ENCODE measurements around the gene NUDT13. TPM values are rescaled to one million over a fixed set of nuclear protein-coding genes. Genes with fewer than 3 reads are reported as not detected.

NUDT13 gene
- total and polyA plus RNA-seq, 9 of the 15 experiments (the other 6 are each of a cell fraction or from before 2014, with no cell fraction given) = 4.7 to 11.1 (median 5.6) TPM

GRCh38 chr10:73167783-73168464, 57.7 kb downstream of the NUDT13 start, which contains the start of the genes ECD and FAM149B1 (continued):
- TF ChIP-seq FOS (IDR thresholded peaks at IDR 0.05; ENCODE audit: extremely low read depth, insufficient read length) (no peak), VEZF1 (CRISPR knock-in tag; IDR thresholded peaks at IDR 0.05) (peak; percentile 97), NFATC3 (IDR thresholded peaks at IDR 0.05) (no peak), ZNF217 (CRISPR knock-in tag; IDR thresholded peaks at IDR 0.05) (no peak), BCL6 (CRISPR knock-in tag; IDR thresholded peaks at IDR 0.05) (no peak), TEAD4 (IDR thresholded peaks at IDR 0.05; ENCODE audit: low read length) (peak; percentile 21; the same call in 1 of the 2 replicates), TEAD4 (CRISPR knock-in tag; IDR thresholded peaks at IDR 0.05; ENCODE audit: borderline replicate concordance) (no peak), ZNF282 (CRISPR knock-in tag; IDR thresholded peaks at IDR 0.05) (no peak), ZNF431 (CRISPR knock-in tag; IDR thresholded peaks at IDR 0.05) (no peak), KAT7 (CRISPR knock-in tag; IDR thresholded peaks at IDR 0.05; ENCODE audit: borderline replicate concordance) (peak; percentile 94; the same call in 1 of the 2 replicates), ZNF212 (CRISPR knock-in tag; IDR thresholded peaks at IDR 0.05) (no peak; the same call in 1 of the 2 replicates), ZNF146 (CRISPR knock-in tag; IDR thresholded peaks at IDR 0.05; ENCODE audit: unreplicated experiment) (no peak), POLR2B (IDR thresholded peaks at IDR 0.05; ENCODE audit: low read depth, partially characterized antibody) (peak; percentile 95), HMG20B (CRISPR knock-in tag; IDR thresholded peaks at IDR 0.05) (no peak), MTF1 (CRISPR knock-in tag; IDR thresholded peaks at IDR 0.05; ENCODE audit: borderline replicate concordance) (no peak), EP300 (IDR thresholded peaks at IDR 0.05; ENCODE audit: low read length) (peak; percentile 46; the same call in 1 of the 2 replicates), MAFG (tag; conservative IDR thresholded peaks at IDR 0.05) (no peak), NUFIP1 (IDR thresholded peaks at IDR 0.05; ENCODE audit: partially characterized antibody) (no peak), ZNF134 (CRISPR knock-in tag; conservative IDR thresholded peaks at IDR 0.05) (no peak), RBM14 (IDR thresholded peaks at IDR 0.05; ENCODE audit: borderline replicate concordance, insufficient read depth, low read depth, low read length) (no peak)
- TF ChIP-seq, protein P1, sequence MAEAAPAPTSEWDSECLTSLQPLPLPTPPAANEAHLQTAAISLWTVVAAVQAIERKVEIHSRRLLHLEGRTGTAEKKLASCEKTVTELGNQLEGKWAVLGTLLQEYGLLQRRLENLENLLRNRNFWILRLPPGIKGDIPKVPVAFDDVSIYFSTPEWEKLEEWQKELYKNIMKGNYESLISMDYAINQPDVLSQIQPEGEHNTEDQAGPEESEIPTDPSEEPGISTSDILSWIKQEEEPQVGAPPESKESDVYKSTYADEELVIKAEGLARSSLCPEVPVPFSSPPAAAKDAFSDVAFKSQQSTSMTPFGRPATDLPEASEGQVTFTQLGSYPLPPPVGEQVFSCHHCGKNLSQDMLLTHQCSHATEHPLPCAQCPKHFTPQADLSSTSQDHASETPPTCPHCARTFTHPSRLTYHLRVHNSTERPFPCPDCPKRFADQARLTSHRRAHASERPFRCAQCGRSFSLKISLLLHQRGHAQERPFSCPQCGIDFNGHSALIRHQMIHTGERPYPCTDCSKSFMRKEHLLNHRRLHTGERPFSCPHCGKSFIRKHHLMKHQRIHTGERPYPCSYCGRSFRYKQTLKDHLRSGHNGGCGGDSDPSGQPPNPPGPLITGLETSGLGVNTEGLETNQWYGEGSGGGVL (CRISPR knock-in tag; IDR thresholded peaks at IDR 0.05) = no peak
- TF ChIP-seq, protein P2, sequence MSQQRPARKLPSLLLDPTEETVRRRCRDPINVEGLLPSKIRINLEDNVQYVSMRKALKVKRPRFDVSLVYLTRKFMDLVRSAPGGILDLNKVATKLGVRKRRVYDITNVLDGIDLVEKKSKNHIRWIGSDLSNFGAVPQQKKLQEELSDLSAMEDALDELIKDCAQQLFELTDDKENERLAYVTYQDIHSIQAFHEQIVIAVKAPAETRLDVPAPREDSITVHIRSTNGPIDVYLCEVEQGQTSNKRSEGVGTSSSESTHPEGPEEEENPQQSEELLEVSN (IDR thresholded peaks at IDR 0.05; ENCODE audit: borderline replicate concordance in 1 of 2, extremely low read depth in 1 of 2, insufficient read depth in 1 of 2, insufficient read length in 1 of 2, low read depth in 1 of 2, low read length in 1 of 2, poor library complexity in 1 of 2, severe bottlenecking in 1 of 2) = peak; percentile 31 to 44
- TF ChIP-seq, protein P3, sequence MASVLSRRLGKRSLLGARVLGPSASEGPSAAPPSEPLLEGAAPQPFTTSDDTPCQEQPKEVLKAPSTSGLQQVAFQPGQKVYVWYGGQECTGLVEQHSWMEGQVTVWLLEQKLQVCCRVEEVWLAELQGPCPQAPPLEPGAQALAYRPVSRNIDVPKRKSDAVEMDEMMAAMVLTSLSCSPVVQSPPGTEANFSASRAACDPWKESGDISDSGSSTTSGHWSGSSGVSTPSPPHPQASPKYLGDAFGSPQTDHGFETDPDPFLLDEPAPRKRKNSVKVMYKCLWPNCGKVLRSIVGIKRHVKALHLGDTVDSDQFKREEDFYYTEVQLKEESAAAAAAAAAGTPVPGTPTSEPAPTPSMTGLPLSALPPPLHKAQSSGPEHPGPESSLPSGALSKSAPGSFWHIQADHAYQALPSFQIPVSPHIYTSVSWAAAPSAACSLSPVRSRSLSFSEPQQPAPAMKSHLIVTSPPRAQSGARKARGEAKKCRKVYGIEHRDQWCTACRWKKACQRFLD (CRISPR knock-in tag; IDR thresholded peaks at IDR 0.05) = no peak

Data from K562 (cell line).